GM23338 (cell line): ENCODE measurements around the gene C16orf82. TPM values are rescaled to one million over a fixed set of nuclear protein-coding genes. Genes with fewer than 3 reads are reported as not detected.

Experiments used
- ATAC-seq: fragments of 200-7000 bp; cut with Tn5 transposase; 3 replicates; pipeline ENCODE4 v1.9.1; 2020
- DNase-seq: peaks from one replicate; pipeline ENCODE4 v3.0.0-alpha.2; 2015; ENCODE audit warnings: low spot score
- H2AFZ ChIP-seq: fragments of 200-600 bp; sonication (generic); 2 replicates; pipeline ENCODE4 v1.8.0; 2016; ENCODE audit warnings: antibody characterized with exemption, mild to moderate bottlenecking, moderate library complexity
- H3F3A ChIP-seq: fragments of 200-600 bp; sonication (generic); replicated peaks from 2 replicates; pipeline ENCODE4 v1.8.0; 2017; ENCODE audit warnings: antibody characterized with exemption, mixed run types, low read depth
- H3K27ac ChIP-seq: fragments of 200-600 bp; sonication (generic); 2 replicates; pipeline ENCODE4 v1.6.1; 2016; ENCODE audit warnings: low read depth
- H3K27me3 ChIP-seq: fragments of 200-600 bp; sonication (generic); 2 replicates; pipeline ENCODE4 v1.8.0; 2016; ENCODE audit warnings: mild to moderate bottlenecking, mixed run types, moderate library complexity; ENCODE audit not compliant: insufficient read depth
- H3K36me3 ChIP-seq: fragments of 200-600 bp; sonication (generic); 2 replicates; pipeline ENCODE4 v1.8.0; 2016; ENCODE audit warnings: mild to moderate bottlenecking; ENCODE audit not compliant: insufficient read depth
- H3K4me1 ChIP-seq: fragments of 200-600 bp; sonication (generic); 2 replicates; pipeline ENCODE4 v1.8.0; 2016; ENCODE audit warnings: mild to moderate bottlenecking, moderate library complexity; ENCODE audit not compliant: insufficient read depth
- H3K4me2 ChIP-seq: fragments of 200-600 bp; sonication (generic); 2 replicates; pipeline ENCODE4 v1.7.1; 2017; ENCODE audit warnings: mixed run types
- H3K4me3 ChIP-seq: fragments of 200-600 bp; sonication (generic); 2 replicates; pipeline ENCODE4 v1.6.1; 2016; ENCODE audit warnings: mixed run types
- H3K79me2 ChIP-seq: fragments of 200-600 bp; sonication (generic); replicated peaks from 2 replicates; pipeline ENCODE4 v1.8.0; 2017; ENCODE audit warnings: mild to moderate bottlenecking; ENCODE audit not compliant: insufficient read depth
- H3K9me2 ChIP-seq: fragments of 200-600 bp; sonication (generic); 2 replicates; pipeline ENCODE4 v1.8.0; 2017; ENCODE audit not compliant: insufficient read depth
- H4K20me1 ChIP-seq: fragments of 200-600 bp; sonication (generic); replicated peaks from 2 replicates; pipeline ENCODE4 v1.8.0; 2017; ENCODE audit warnings: mild to moderate bottlenecking; ENCODE audit not compliant: insufficient read depth
- H3K27ac Mint-ChIP-seq: 2 replicates; pipeline ENCODE4 v1.8.0; 2020; ENCODE audit warnings: inconsistent platforms, mild to moderate bottlenecking, moderate library complexity, mixed read lengths
- H3K27me3 Mint-ChIP-seq: 3 replicates; pipeline ENCODE4 v1.8.0; 2022; ENCODE audit warnings: low read depth, mild to moderate bottlenecking, moderate library complexity, mixed read lengths, inconsistent platforms; ENCODE audit not compliant: insufficient read depth, poor library complexity
- H3K36me3 Mint-ChIP-seq: 3 replicates; pipeline ENCODE4 v1.8.0; 2021; ENCODE audit warnings: low read depth, mild to moderate bottlenecking, inconsistent platforms, moderate library complexity, mixed read lengths
- H3K4me1 Mint-ChIP-seq: 3 replicates; pipeline ENCODE4 v1.8.0; 2020; ENCODE audit warnings: mild to moderate bottlenecking, inconsistent platforms, mixed read lengths
- H3K4me3 Mint-ChIP-seq: 3 replicates; pipeline ENCODE4 v1.8.0; 2021; ENCODE audit warnings: moderate library complexity, mild to moderate bottlenecking, inconsistent platforms, mixed read lengths
- H3K9me3 Mint-ChIP-seq: 3 replicates; pipeline ENCODE4 v1.8.0; 2020; ENCODE audit warnings: moderate library complexity, mild to moderate bottlenecking, inconsistent platforms, mixed read lengths
- CREB1 ChIP-seq: fragments of 250-450 bp; sonication (Bioruptor Pico); IDR thresholded peaks from 2 replicates; pipeline ENCODE4 v1.5.0; 2020; ENCODE audit warnings: low read depth, mild to moderate bottlenecking, moderate library complexity
- CTCF ChIP-seq, 2 experiments: fragments of 200-600 bp in 1 of 2; sonication (generic) in 1 of 2; conservative IDR thresholded peaks; 2 replicates each; pipeline versions ENCODE4 v1.5.1 to v1.6.1; 2016 to 2017; ENCODE audit warnings: antibody characterized with exemption in 2 of 2, low read depth in 2 of 2, mild to moderate bottlenecking in 2 of 2, moderate library complexity in 1 of 2
- ETS1 ChIP-seq: IDR thresholded peaks from 2 replicates; pipeline ENCODE4 v1.6.1; 2016; ENCODE audit warnings: antibody characterized with exemption
- EZH2 ChIP-seq: fragments of 200-600 bp; sonication (generic); IDR thresholded peaks from one replicate; pipeline ENCODE4 v1.8.0; 2017; ENCODE audit warnings: antibody characterized with exemption, mild to moderate bottlenecking, low read depth; ENCODE audit not compliant: unreplicated experiment
- EZH2phosphoT487 ChIP-seq: fragments of 200-600 bp; sonication (generic); IDR thresholded peaks from one replicate; pipeline ENCODE4 v1.8.1; 2018; ENCODE audit warnings: antibody characterized with exemption; ENCODE audit not compliant: unreplicated experiment
- JUNB ChIP-seq: IDR thresholded peaks from one replicate; pipeline ENCODE4 v1.6.1; 2016; ENCODE audit warnings: antibody characterized with exemption; ENCODE audit not compliant: unreplicated experiment
- NANOG ChIP-seq: IDR thresholded peaks from 2 replicates; pipeline ENCODE4 v1.6.1; 2016; ENCODE audit warnings: antibody characterized with exemption, borderline replicate concordance
- POLR2AphosphoS5 ChIP-seq: IDR thresholded peaks from 2 replicates; pipeline ENCODE4 v1.6.1; 2016; ENCODE audit warnings: antibody characterized with exemption, low read depth
- REST ChIP-seq: IDR thresholded peaks from one replicate; pipeline ENCODE4 v1.6.1; 2018; ENCODE audit warnings: antibody characterized with exemption; ENCODE audit not compliant: unreplicated experiment
- STAT1 ChIP-seq: IDR thresholded peaks from one replicate; pipeline ENCODE4 v1.6.1; 2016; ENCODE audit warnings: antibody characterized with exemption; ENCODE audit not compliant: unreplicated experiment
- ZNF114 ChIP-seq: fragments of 250-450 bp; sonication (Bioruptor Pico); IDR thresholded peaks from 2 replicates; pipeline ENCODE4 v1.5.0; 2020; ENCODE audit warnings: mild to moderate bottlenecking, moderate library complexity
- ZNF331 ChIP-seq: fragments of 250-450 bp; sonication (Bioruptor Pico); IDR thresholded peaks from 2 replicates; pipeline ENCODE4 v1.5.0; 2020; ENCODE audit warnings: low read depth, mild to moderate bottlenecking, moderate library complexity
- polyA plus RNA-seq: library from polyadenylated mRNA; unstranded; fragments of >200 nt; fragmentation: Nextera tagmentation; extraction: Ambion mirVana; gene quantifications from 2 replicates; pipeline ENCODE4 v1.2.1, GENCODE V29; 2016
- total RNA-seq: library from RNA; depleted of rRNA; stranded (reverse); fragments of >200 nt; shearing (Covaris generic); gene quantifications from 2 replicates; pipeline ENCODE4 v1.2.3, GENCODE V29; 2014

C16orf82 gene
- total and polyA plus RNA-seq, 2 experiments from 2014 or later = not detected

- TF ChIP-seq EZH2 (no peak), POLR2AphosphoS5 (no peak), REST (no peak), ETS1 (no peak), NANOG (no peak), CREB1 (no peak), CTCF (conservative IDR thresholded peaks at IDR 0.05; ENCODE audit: low read depth in 2 of 2) (no peak), JUNB (no peak), STAT1 (no peak)
These were observed 8.4 kb upstream of the C16orf82 start (continued) for GRCh38 chr16:27058299-27058698.

DNA sequence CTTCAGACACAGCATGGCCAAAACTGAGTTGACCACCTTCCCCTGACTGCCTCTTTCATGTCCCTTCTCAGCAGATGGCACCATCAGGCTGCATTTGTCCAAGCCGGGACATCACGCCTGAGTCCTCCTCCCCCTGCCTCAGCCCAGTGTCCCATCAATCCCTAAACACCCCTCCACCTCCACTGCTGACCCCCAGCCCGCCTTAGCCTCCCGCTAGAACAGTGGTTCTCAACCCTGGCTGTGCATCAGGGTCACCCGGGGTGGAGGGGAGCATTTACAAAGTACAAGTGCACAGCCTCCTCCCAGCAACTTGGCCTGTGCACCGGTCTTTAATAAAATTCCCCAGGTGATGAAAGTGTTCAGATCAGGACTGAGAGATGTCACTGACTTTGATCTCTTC, 4.0 kb downstream of the C16orf82 start:
- Mint-ChIP-seq H3K36me3 (peaks cover 7% of the 10 kb centered on the region; the same call in 2 of the 3 replicates), H3K27me3 (peaks cover 11% of the 10 kb centered on the region), H3K27ac (no peak overlapping the region), H3K4me1 (no peaks in the 10 kb centered on the region), H3K9me3 (peaks cover 96% of the 10 kb centered on the region), H3K4me3 (no peak overlapping the region)
- no peak overlapping the region for H3K27ac ChIP-seq
- no peaks in the 10 kb centered on the region for H3K27me3 ChIP-seq
- H3K79me2 ChIP-seq = no peaks in the 10 kb centered on the region
- H3K36me3 ChIP-seq = no peaks in the 10 kb centered on the region
- no peaks in the 10 kb centered on the region for H3K4me1 ChIP-seq
- no peak overlapping the region for H3K4me3 ChIP-seq
- no peaks in the 10 kb centered on the region for H3K9me2 ChIP-seq
- ATAC-seq = no peak
- no peak overlapping the region for H2AFZ ChIP-seq
- H3F3A ChIP-seq = no peaks in the 10 kb centered on the region
- no peak for DNase-seq
- H4K20me1 ChIP-seq = no peaks in the 10 kb centered on the region
- no peak overlapping the region for H3K4me2 ChIP-seq
- no peak for TF ChIP-seq ZNF114 (CRISPR knock-in tag)
- TF ChIP-seq CTCF (conservative IDR thresholded peaks at IDR 0.05; ENCODE audit: low read depth in 2 of 2) = no peak
- TF ChIP-seq CREB1 = no peak
- no peak for TF ChIP-seq ETS1
- no peak for TF ChIP-seq REST
- TF ChIP-seq STAT1 = no peak
- no peak for TF ChIP-seq EZH2phosphoT487
- TF ChIP-seq ZNF331 = no peak
